DOHH2 (cell line): ENCODE measurements around the gene LANCL2.
"Not testable (repeated sequence)": the region's sequence is repeated elsewhere in the genome, so short reads cannot be mapped to it uniquely, and the experiment has no call there.

Experiments
- H3F3A ChIP-seq: fragments of 200-600 bp; sonication (generic), shearing (Covaris generic); 2 replicates; pipeline ENCODE4 v1.6.0; 2016; ENCODE audit warnings: antibody characterized with exemption, mild to moderate bottlenecking; ENCODE audit not compliant: control insufficient read depth, insufficient read depth
- H3K27ac ChIP-seq: fragments of 200-600 bp; sonication (generic); 2 replicates; pipeline ENCODE4 v1.5.1; 2014; ENCODE audit warnings: low read depth, mild to moderate bottlenecking, low read length, moderate library complexity
- H3K27me3 ChIP-seq: fragments of 200-600 bp; sonication (generic); 2 replicates; pipeline ENCODE4 v1.6.1; 2014; ENCODE audit warnings: mild to moderate bottlenecking, low read length, mixed read lengths; ENCODE audit not compliant: control insufficient read depth
- H3K36me3 ChIP-seq: fragments of 200-600 bp; sonication (generic); 2 replicates; pipeline ENCODE4 v1.6.1; 2014; ENCODE audit warnings: mild to moderate bottlenecking, low read length, moderate library complexity, mixed read lengths; ENCODE audit not compliant: control insufficient read depth
- H3K4me1 ChIP-seq: fragments of 200-600 bp; sonication (generic); 2 replicates; pipeline ENCODE4 v1.6.1; 2014; ENCODE audit warnings: mild to moderate bottlenecking, low read length, mixed read lengths; ENCODE audit not compliant: control insufficient read depth
- H3K4me2 ChIP-seq: fragments of 200-600 bp; sonication (generic); 2 replicates; pipeline ENCODE4 v1.6.0; 2014; ENCODE audit warnings: mild to moderate bottlenecking, low read length, moderate library complexity
- H3K4me3 ChIP-seq: fragments of 200-600 bp; sonication (generic); 2 replicates; pipeline ENCODE4 v1.5.1; 2014; ENCODE audit warnings: mild to moderate bottlenecking, low read length, mixed read lengths
- H3K79me2 ChIP-seq: fragments of 200-600 bp; sonication (generic); 2 replicates; pipeline ENCODE4 v1.6.1; 2014; ENCODE audit warnings: mild to moderate bottlenecking, low read length, mixed read lengths; ENCODE audit not compliant: control insufficient read depth
- H3K9me2 ChIP-seq: fragments of 200-600 bp; sonication (generic); replicated peaks from 2 replicates; pipeline ENCODE4 v1.6.1; 2014; ENCODE audit warnings: mild to moderate bottlenecking, low read length, mixed read lengths; ENCODE audit not compliant: control insufficient read depth
- H3K9me3 ChIP-seq: fragments of 200-600 bp; sonication (generic); 2 replicates; pipeline ENCODE4 v1.6.1; 2014; ENCODE audit warnings: antibody characterized with exemption, low read length, mixed read lengths; ENCODE audit not compliant: control insufficient read depth, insufficient read depth
- H4K20me1 ChIP-seq: fragments of 200-600 bp; sonication (generic); 2 replicates; pipeline ENCODE4 v1.6.0; 2014; ENCODE audit warnings: low read depth, mild to moderate bottlenecking, antibody characterized with exemption, low read length, moderate library complexity; ENCODE audit not compliant: control insufficient read depth, insufficient read depth
- EZH2phosphoT487 ChIP-seq: fragments of 200-600 bp; sonication (generic); IDR thresholded peaks from 2 replicates; pipeline ENCODE4 v1.6.1; 2017; ENCODE audit warnings: borderline replicate concordance, mild to moderate bottlenecking, antibody characterized with exemption, low read length, moderate library complexity, mixed read lengths
- TF ChIP-seq, protein P1 (sequence below): fragments of 200-600 bp; sonication (generic); IDR thresholded peaks from one replicate; pipeline ENCODE4 v1.5.1; 2014; ENCODE audit warnings: antibody characterized with exemption, mild to moderate bottlenecking, low read depth, low read length; ENCODE audit not compliant: poor library complexity, severe bottlenecking

LANCL2 gene

DNA sequence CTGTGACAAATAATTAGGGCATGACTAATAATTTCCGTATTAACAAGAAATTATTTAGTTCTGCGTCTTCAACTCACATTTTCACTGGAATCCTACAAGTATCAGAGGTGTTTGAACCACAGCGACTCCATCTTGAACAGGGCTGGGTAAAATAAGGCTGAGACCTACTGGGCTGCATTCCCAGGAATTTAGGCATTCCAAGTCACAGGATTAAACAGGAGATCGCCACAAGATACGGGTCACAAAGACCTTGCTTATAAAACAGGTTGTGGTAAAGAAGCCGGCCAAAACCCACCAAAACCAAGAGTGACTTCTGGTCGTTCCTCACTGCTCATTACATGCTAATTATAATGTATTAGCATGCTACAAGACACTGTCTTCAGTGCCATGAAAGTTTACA is 14.9 kb upstream of the LANCL2 start:
- Histone ChIP-seq H3F3A (no peaks in the 10 kb centered on the region), H3K9me3 (peaks cover 1% of the 10 kb centered on the region; the same call in 1 of the 2 replicates), H3K79me2 (no peaks in the 10 kb centered on the region), H3K27ac (no peak overlapping the region), H4K20me1 (no peaks in the 10 kb centered on the region), H3K4me1 (no peaks in the 10 kb centered on the region), H3K36me3 (no peaks in the 10 kb centered on the region), H3K9me2 (no peaks in the 10 kb centered on the region), H3K27me3 (peaks cover 17% of the 10 kb centered on the region), H3K4me2 (no peak overlapping the region), H3K4me3 (no peak overlapping the region)
- TF ChIP-seq, protein P1, sequence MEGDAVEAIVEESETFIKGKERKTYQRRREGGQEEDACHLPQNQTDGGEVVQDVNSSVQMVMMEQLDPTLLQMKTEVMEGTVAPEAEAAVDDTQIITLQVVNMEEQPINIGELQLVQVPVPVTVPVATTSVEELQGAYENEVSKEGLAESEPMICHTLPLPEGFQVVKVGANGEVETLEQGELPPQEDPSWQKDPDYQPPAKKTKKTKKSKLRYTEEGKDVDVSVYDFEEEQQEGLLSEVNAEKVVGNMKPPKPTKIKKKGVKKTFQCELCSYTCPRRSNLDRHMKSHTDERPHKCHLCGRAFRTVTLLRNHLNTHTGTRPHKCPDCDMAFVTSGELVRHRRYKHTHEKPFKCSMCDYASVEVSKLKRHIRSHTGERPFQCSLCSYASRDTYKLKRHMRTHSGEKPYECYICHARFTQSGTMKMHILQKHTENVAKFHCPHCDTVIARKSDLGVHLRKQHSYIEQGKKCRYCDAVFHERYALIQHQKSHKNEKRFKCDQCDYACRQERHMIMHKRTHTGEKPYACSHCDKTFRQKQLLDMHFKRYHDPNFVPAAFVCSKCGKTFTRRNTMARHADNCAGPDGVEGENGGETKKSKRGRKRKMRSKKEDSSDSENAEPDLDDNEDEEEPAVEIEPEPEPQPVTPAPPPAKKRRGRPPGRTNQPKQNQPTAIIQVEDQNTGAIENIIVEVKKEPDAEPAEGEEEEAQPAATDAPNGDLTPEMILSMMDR: no peak
- no peak for TF ChIP-seq EZH2phosphoT487

DNA sequence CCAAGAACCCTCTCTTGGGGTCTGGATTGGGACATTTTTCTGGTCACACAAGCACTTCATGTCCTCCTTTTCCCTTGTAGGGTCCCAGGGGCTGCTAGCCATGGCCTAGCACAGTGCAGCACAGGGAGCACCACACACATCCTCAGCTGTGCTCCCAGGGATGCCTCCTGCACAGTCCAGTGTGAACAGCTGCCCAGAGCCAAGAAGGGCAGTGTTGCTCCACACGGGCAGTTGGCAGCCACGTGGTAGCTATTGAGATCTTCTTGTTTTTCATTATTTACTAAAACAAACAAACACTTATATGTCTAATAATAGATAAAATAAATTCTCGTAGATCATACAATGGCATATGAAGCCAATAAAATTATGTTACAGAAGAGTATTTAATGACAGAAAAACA is 13.9 kb upstream of the LANCL2 start:
- no peaks in the 10 kb centered on the region for H3K36me3 ChIP-seq
- no peaks in the 10 kb centered on the region for H3K9me2 ChIP-seq
- no peaks in the 10 kb centered on the region for H3K4me1 ChIP-seq
- no peak overlapping the region for H3K4me3 ChIP-seq
- H3K79me2 ChIP-seq: no peaks in the 10 kb centered on the region
- no peaks in the 10 kb centered on the region for H3F3A ChIP-seq
- H3K4me2 ChIP-seq: no peak overlapping the region
- peaks cover 17% of the 10 kb centered on the region for H3K27me3 ChIP-seq
- TF ChIP-seq EZH2phosphoT487: no peak
- TF ChIP-seq, protein P1: no peak
- H3K27ac ChIP-seq: no peak overlapping the region
- H3K9me3 ChIP-seq: no peaks in the 10 kb centered on the region
- H4K20me1 ChIP-seq: no peaks in the 10 kb centered on the region

DNA sequence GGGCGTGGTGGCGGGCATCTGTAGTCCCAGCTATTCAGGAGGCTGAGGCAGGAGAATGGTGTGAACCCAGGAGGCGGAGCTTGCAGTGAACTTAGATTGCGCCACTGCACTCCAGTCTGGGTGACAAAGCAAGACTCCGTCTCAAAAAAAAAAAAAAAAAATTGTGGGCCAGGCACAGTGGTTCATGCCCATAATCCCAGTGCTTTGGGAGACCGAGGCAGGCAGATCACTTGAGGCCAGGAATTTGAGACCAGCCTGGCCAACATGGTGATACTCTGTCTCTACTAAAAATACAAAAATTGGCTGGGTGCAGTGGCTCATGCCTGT is 12.2 kb upstream of the LANCL2 start:
- H3K9me3 ChIP-seq, H3K4me3 ChIP-seq: not testable (repeated sequence)

DNA sequence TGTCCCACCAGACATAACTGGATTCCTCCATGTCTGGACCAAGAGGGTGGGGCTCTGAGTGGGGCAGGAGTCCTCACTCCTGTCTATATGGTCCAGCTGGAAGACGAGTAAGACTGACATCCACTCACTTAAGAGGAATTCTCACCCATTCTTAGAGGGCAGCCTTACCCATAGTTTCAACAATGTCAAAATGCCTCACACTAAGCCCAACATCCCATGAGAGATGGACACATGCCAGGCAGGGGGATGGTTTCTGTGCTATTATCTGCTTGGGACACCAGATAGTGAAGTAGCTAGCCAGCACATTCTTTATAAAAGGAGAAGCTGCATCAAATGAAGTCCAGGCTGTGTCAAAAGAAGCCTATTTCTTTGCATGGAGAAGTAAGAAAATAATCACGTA is 4.7 kb upstream of the LANCL2 start:
- H3K4me3 ChIP-seq: no peak overlapping the region
- H4K20me1 ChIP-seq: no peaks in the 10 kb centered on the region
- H3K9me2 ChIP-seq: no peaks in the 10 kb centered on the region
- H3K4me1 ChIP-seq: peaks cover 10% of the 10 kb centered on the region
- H3K9me3 ChIP-seq: no peaks in the 10 kb centered on the region
- H3F3A ChIP-seq: no peaks in the 10 kb centered on the region
- TF ChIP-seq EZH2phosphoT487: no peak
- TF ChIP-seq, protein P1: no peak
- no peak overlapping the region for H3K4me2 ChIP-seq
- H3K79me2 ChIP-seq: peaks cover 8% of the 10 kb centered on the region
- H3K27ac ChIP-seq: no peak overlapping the region
- no peaks in the 10 kb centered on the region for H3K36me3 ChIP-seq
- 0 out of 2 replicates have a peak, but pooled peaks cover 4% of the 10 kb centered on the region for H3K27me3 ChIP-seq

More for the DNA sequence above, 12.2 kb upstream of the LANCL2 start:
- H3K27me3 ChIP-seq: peaks cover 17% of the 10 kb centered on the region
- not testable (repeated sequence) for H3F3A ChIP-seq, H3K36me3 ChIP-seq, H3K4me2 ChIP-seq, H3K4me1 ChIP-seq, H3K79me2 ChIP-seq, H3K9me2 ChIP-seq, H3K27ac ChIP-seq, H4K20me1 ChIP-seq
